ENCODE results near the gene DERA. TPM values are rescaled to one million over a fixed set of nuclear protein-coding genes. Genes with fewer than 3 reads are reported as not detected.

DERA gene
- total RNA-seq, 1 experiment from 2014 or later = 43.7 TPM

DNA sequence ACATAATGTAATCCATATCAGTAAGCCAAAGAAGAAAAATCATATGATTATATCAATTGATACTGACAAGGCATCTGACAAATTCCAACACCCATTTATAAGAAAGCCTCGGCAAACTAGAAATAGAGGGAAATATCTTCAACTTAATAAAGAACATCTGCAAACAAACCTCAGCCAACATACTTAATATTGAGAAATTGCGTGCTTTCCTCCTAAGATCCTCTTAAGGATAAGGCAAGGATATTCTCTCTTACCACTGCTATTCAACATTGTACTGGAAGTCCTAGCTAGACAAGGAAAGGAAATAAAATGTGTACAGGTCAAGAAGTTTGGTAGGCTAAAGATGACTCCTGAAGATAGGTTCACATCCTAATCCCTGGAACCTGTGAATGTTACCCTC lies 115.9 kb downstream of the DERA start:
- Histone ChIP-seq H3K9me3 (ENCODE audit: low read depth, low read length, poor library complexity, severe bottlenecking) (no peaks in the 10 kb centered on the region), H3K27ac (ENCODE audit: low read depth, low read length, poor library complexity, severe bottlenecking) (no peak overlapping the region), H3K4me1 (ENCODE audit: insufficient read depth, low read length, poor library complexity, severe bottlenecking) (no peaks in the 10 kb centered on the region), H3K27me3 (replicated peaks; ENCODE audit: insufficient read depth, low read depth, low read length, poor library complexity) (no peaks in the 10 kb centered on the region), H3K36me3 (ENCODE audit: insufficient read depth, low read length, poor library complexity, severe bottlenecking) (no peaks in the 10 kb centered on the region), H3K4me3 (ENCODE audit: low read depth, low read length, poor library complexity, severe bottlenecking) (no peak overlapping the region)
- TF ChIP-seq, protein P1, sequence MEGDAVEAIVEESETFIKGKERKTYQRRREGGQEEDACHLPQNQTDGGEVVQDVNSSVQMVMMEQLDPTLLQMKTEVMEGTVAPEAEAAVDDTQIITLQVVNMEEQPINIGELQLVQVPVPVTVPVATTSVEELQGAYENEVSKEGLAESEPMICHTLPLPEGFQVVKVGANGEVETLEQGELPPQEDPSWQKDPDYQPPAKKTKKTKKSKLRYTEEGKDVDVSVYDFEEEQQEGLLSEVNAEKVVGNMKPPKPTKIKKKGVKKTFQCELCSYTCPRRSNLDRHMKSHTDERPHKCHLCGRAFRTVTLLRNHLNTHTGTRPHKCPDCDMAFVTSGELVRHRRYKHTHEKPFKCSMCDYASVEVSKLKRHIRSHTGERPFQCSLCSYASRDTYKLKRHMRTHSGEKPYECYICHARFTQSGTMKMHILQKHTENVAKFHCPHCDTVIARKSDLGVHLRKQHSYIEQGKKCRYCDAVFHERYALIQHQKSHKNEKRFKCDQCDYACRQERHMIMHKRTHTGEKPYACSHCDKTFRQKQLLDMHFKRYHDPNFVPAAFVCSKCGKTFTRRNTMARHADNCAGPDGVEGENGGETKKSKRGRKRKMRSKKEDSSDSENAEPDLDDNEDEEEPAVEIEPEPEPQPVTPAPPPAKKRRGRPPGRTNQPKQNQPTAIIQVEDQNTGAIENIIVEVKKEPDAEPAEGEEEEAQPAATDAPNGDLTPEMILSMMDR (conservative IDR thresholded peaks at IDR 0.05; ENCODE audit: low read depth, low read length) = no peak
- TF ChIP-seq EZH2 (IDR thresholded peaks at IDR 0.05; ENCODE audit: borderline replicate concordance, low read depth, low read length, poor library complexity, severe bottlenecking) = no peak
- ChIA-PET CTCF (no interaction called here), POLR2A (ENCODE audit: low non-redundant PET) (no interaction called here)
- intact Hi-C loops (cut with micrococcal nuclease; ENCODE audit: unreplicated experiment) = no loop called here
- BruUV-seq (replicated peaks) = no TSS peak
- DNase-seq (ENCODE audit: low spot score) = no peak

DNA sequence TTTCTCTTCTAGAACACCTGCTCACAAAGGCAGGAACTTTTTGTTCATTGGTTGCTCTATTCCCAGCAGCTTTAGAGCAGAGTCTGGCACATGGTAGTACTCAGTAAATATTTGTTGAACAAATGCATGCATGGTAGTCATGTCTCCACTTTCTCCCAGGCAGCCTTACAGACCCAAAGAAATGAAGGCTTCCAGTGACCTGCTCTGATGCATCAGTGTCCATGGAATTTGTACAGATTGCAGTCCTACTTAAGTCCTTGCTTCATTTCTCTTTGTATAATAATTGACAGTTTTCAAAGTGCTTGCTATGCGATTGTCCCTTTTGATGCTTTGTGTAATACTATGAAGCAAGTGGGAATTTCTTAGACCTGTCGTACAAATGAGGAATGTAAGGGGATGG lies 119.6 kb downstream of the DERA start:
- no peaks in the 10 kb centered on the region for H3K27me3 ChIP-seq (replicated peaks; ENCODE audit: insufficient read depth, low read depth, low read length, poor library complexity)
- H3K4me3 ChIP-seq (ENCODE audit: low read depth, low read length, poor library complexity, severe bottlenecking) = no peak overlapping the region
- no peaks in the 10 kb centered on the region for H3K36me3 ChIP-seq (ENCODE audit: insufficient read depth, low read length, poor library complexity, severe bottlenecking)
- H3K9me3 ChIP-seq (ENCODE audit: low read depth, low read length, poor library complexity, severe bottlenecking) = no peaks in the 10 kb centered on the region
- H3K27ac ChIP-seq (ENCODE audit: low read depth, low read length, poor library complexity, severe bottlenecking) = no peak overlapping the region
- CTCF ChIA-PET = no interaction called here
- no peaks in the 10 kb centered on the region for H3K4me1 ChIP-seq (ENCODE audit: insufficient read depth, low read length, poor library complexity, severe bottlenecking)
- POLR2A ChIA-PET (ENCODE audit: low non-redundant PET) = no interaction called here
- intact Hi-C loops (cut with micrococcal nuclease; ENCODE audit: unreplicated experiment) = no loop called here
- TF ChIP-seq EZH2 (IDR thresholded peaks at IDR 0.05; ENCODE audit: borderline replicate concordance, low read depth, low read length, poor library complexity, severe bottlenecking) = no peak
- TF ChIP-seq, protein P1 (conservative IDR thresholded peaks at IDR 0.05; ENCODE audit: low read depth, low read length) = no peak
- no TSS peak for BruUV-seq (replicated peaks)
- no peak for DNase-seq (ENCODE audit: low spot score)

DNA sequence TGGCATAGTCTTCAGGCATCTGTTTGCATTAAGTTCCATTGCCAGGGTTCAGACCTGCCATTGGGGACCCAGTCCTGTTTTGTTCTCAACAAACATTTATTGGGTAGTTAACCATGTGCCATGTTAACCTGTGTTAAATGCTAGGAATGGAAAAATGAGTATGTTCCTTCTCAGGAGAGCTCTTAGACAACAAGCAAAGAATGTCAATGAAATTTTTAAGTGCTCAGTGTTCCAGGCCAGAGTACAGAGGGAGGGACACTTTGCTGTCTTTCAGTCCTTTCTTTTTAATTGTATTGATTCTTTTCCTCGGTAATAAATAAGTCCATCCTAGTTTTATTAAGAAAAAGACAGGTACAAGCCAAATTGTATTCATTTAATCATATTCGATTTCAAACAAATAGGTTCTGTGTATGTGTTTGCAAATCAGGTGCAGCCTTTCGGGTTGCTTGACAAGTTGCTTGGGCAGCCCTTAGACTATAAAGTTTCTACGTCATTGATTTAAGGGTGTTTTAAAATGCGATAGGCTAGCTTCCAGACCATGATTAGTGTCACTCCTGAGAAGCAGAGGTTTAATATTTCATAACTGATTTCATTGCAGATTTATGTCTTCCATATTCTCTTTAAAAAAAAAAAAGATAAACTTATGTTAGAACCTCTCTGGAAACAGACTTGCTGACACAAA lies 123.1 kb downstream of the DERA start:
- intact Hi-C loops (cut with micrococcal nuclease; ENCODE audit: unreplicated experiment) = no loop called here
- no peak for DNase-seq (ENCODE audit: low spot score)
- Histone ChIP-seq H3K4me1 (ENCODE audit: insufficient read depth, low read length, poor library complexity, severe bottlenecking) (no peaks in the 10 kb centered on the region), H3K27ac (ENCODE audit: low read depth, low read length, poor library complexity, severe bottlenecking) (no peak overlapping the region), H3K4me3 (ENCODE audit: low read depth, low read length, poor library complexity, severe bottlenecking) (no peak overlapping the region), H3K9me3 (ENCODE audit: low read depth, low read length, poor library complexity, severe bottlenecking) (no peaks in the 10 kb centered on the region), H3K27me3 (replicated peaks; ENCODE audit: insufficient read depth, low read depth, low read length, poor library complexity) (no peaks in the 10 kb centered on the region), H3K36me3 (ENCODE audit: insufficient read depth, low read length, poor library complexity, severe bottlenecking) (no peaks in the 10 kb centered on the region)
- BruUV-seq (replicated peaks) = no TSS peak
- CTCF ChIA-PET = no interaction called here
- POLR2A ChIA-PET (ENCODE audit: low non-redundant PET) = no interaction called here
- TF ChIP-seq EZH2 (IDR thresholded peaks at IDR 0.05; ENCODE audit: borderline replicate concordance, low read depth, low read length, poor library complexity, severe bottlenecking) = no peak
- TF ChIP-seq, protein P1 (conservative IDR thresholded peaks at IDR 0.05; ENCODE audit: low read depth, low read length) = no peak

Data from A673 (cell line).